Neutrophil (primary cell): Measurements from ENCODE around the gene BARX2.

Experiments
- H3K27ac ChIP-seq: fragments of 200-600 bp; sonication (generic); 2 replicates; pipeline ENCODE4 v1.5.1; 2016; ENCODE audit warnings: mild to moderate bottlenecking, moderate library complexity
- H3K27me3 ChIP-seq: fragments of 200-600 bp; sonication (generic); 2 replicates; pipeline ENCODE4 v1.6.0; 2016; ENCODE audit warnings: mild to moderate bottlenecking
- H3K36me3 ChIP-seq: fragments of 200-600 bp; sonication (generic); 2 replicates; pipeline ENCODE4 v1.5.1; 2017
- H3K4me1 ChIP-seq, 2 experiments: fragments of 200-600 bp in 1 of 2; sonication (generic) in 1 of 2; 1 replicate in 1 of 2; 2 replicates in 1 of 2; pipeline versions ENCODE4 v1.5.1 to v1.6.1; 2013 to 2016; ENCODE audit warnings: low read depth in 1 of 2, low read length in 1 of 2, mild to moderate bottlenecking in 1 of 2, moderate library complexity in 1 of 2; ENCODE audit not compliant: control insufficient read depth in 1 of 2, insufficient read depth in 1 of 2
- H3K4me3 ChIP-seq, 2 experiments: fragments of 200-600 bp in 1 of 2; sonication (generic) in 1 of 2; 1 replicate in 1 of 2; 2 replicates in 1 of 2; pipeline ENCODE4 v1.5.1; 2013 to 2016; ENCODE audit warnings: low read depth in 1 of 2, low read length in 1 of 2, mild to moderate bottlenecking in 1 of 2, moderate library complexity in 1 of 2
- H3K9me3 ChIP-seq: fragments of 200-600 bp; sonication (generic); 2 replicates; pipeline ENCODE4 v1.5.1; 2016
- CTCF ChIP-seq: fragments of 200-600 bp; sonication (generic); IDR thresholded peaks from 2 replicates; pipeline ENCODE4 v1.5.1; 2016; ENCODE audit warnings: antibody characterized with exemption

Gene BARX2

GRCh38 chr11:129390303-129390821 lies 14.7 kb downstream of the BARX2 start:
- Histone ChIP-seq H3K27me3 (peaks cover 71% of the 10 kb centered on the region), H3K4me1 (no peaks in the 10 kb centered on the region), H3K4me3 (no peak overlapping the region), H3K9me3 (no peaks in the 10 kb centered on the region), H3K36me3 (no peaks in the 10 kb centered on the region), H3K27ac (no peak overlapping the region)
- TF ChIP-seq CTCF: no peak

- no peaks in the 10 kb centered on the region for H3K4me1 ChIP-seq
- H3K36me3 ChIP-seq: no peaks in the 10 kb centered on the region
- no peak overlapping the region for H3K4me3 ChIP-seq
- H3K9me3 ChIP-seq: no peaks in the 10 kb centered on the region
- H3K27ac ChIP-seq: no peak overlapping the region
- H3K27me3 ChIP-seq: peaks cover 68% of the 10 kb centered on the region
- no peak for TF ChIP-seq CTCF
Observed at GRCh38 chr11:129391360-129391759, 15.7 kb downstream of the BARX2 start.

- Histone ChIP-seq H3K27ac (no peak overlapping the region), H3K27me3 (peaks cover 63% of the 10 kb centered on the region), H3K4me3 (no peak overlapping the region), H3K36me3 (no peaks in the 10 kb centered on the region), H3K9me3 (no peaks in the 10 kb centered on the region), H3K4me1 (no peaks in the 10 kb centered on the region)
- TF ChIP-seq CTCF: no peak
Observed at GRCh38 chr11:129391821-129392220, 16.2 kb downstream of the BARX2 start.

- TF ChIP-seq CTCF: no peak
- Histone ChIP-seq H3K9me3 (no peaks in the 10 kb centered on the region), H3K36me3 (no peaks in the 10 kb centered on the region), H3K27ac (no peak overlapping the region), H3K4me3 (no peak overlapping the region), H3K27me3 (peaks cover 51% of the 10 kb centered on the region), H3K4me1 (no peaks in the 10 kb centered on the region)
Observed at GRCh38 chr11:129392995-129393394, 17.3 kb downstream of the BARX2 start.

- no peaks in the 10 kb centered on the region for H3K4me1 ChIP-seq
- no peak for TF ChIP-seq CTCF
Observed at GRCh38 chr11:129394709-129395108, 19.1 kb downstream of the BARX2 start.

GRCh38 chr11:129395432-129395831 lies 19.8 kb downstream of the BARX2 start:
- H3K27me3 ChIP-seq: peaks cover 31% of the 10 kb centered on the region
- no peak overlapping the region for H3K4me3 ChIP-seq
- no peaks in the 10 kb centered on the region for H3K9me3 ChIP-seq
- H3K27ac ChIP-seq: no peak overlapping the region
- TF ChIP-seq CTCF: no peak
- H3K36me3 ChIP-seq: no peaks in the 10 kb centered on the region
- H3K4me1 ChIP-seq: no peaks in the 10 kb centered on the region

More at GRCh38 chr11:129394709-129395108, 19.1 kb downstream of the BARX2 start:
- Histone ChIP-seq H3K27me3 (peaks cover 38% of the 10 kb centered on the region), H3K4me3 (no peak overlapping the region), H3K9me3 (no peaks in the 10 kb centered on the region), H3K36me3 (no peaks in the 10 kb centered on the region), H3K27ac (no peak overlapping the region)
